Measurements from ENCODE around the gene PLAU.

DNA sequence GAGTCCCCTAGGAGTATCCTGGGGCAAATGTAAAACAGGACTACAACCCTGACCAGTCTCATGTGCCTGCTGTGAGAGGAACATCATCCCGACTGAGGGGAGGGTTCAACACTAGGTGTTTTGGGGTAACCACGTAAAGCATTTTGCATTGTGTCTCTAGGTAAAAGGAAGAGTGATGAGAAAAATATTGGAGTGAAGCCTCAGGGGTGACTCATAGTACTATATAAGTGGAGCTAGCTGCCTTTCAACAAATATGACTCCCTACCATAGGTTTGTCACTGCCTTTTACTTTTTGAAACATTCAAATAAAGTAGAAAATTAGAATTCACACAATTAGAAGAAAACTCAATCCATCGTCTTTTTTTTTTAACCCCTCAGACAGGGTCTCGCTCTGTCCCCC, 34.0 kb upstream of the PLAU start:
- TF ChIP-seq, protein P1, sequence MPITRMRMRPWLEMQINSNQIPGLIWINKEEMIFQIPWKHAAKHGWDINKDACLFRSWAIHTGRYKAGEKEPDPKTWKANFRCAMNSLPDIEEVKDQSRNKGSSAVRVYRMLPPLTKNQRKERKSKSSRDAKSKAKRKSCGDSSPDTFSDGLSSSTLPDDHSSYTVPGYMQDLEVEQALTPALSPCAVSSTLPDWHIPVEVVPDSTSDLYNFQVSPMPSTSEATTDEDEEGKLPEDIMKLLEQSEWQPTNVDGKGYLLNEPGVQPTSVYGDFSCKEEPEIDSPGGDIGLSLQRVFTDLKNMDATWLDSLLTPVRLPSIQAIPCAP (CRISPR knock-in tag; IDR thresholded peaks at IDR 0.05; ENCODE audit: low read depth) = no peak
- TF ChIP-seq, protein P2, sequence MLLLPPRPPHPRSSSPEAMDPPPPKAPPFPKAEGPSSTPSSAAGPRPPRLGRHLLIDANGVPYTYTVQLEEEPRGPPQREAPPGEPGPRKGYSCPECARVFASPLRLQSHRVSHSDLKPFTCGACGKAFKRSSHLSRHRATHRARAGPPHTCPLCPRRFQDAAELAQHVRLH (CRISPR knock-in tag; IDR thresholded peaks at IDR 0.05; ENCODE audit: borderline replicate concordance, low read depth) = no peak
- TF ChIP-seq FOXO4 (CRISPR knock-in tag; conservative IDR thresholded peaks at IDR 0.05) = no peak
- TF ChIP-seq TRAFD1 (CRISPR knock-in tag; IDR thresholded peaks at IDR 0.05; ENCODE audit: borderline replicate concordance) = no peak
- TF ChIP-seq ZBTB3 (CRISPR knock-in tag; IDR thresholded peaks at IDR 0.05; ENCODE audit: borderline replicate concordance, low read depth) = no peak
- no peak for TF ChIP-seq ZFP36 (IDR thresholded peaks at IDR 0.05; ENCODE audit: borderline replicate concordance, low read depth, low read length, partially characterized antibody)
- TF ChIP-seq RBM22 (optimal IDR thresholded peaks at IDR 0.05; ENCODE audit: low read length) = no peak
- TF ChIP-seq ZNF253 (CRISPR knock-in tag; IDR thresholded peaks at IDR 0.05; ENCODE audit: borderline replicate concordance) = no peak
